HG02588 (cell line): ENCODE results near the gene CRYZL1.
A peak's percentile ranks its signal among the peaks of the same experiment; 100 is the strongest.

Experiments
- ATAC-seq: cut with Tn5 transposase; IDR thresholded peaks from one replicate; pipeline ENCODE4 v1.9.1; 2021; ENCODE audit warnings: mild to moderate bottlenecking, moderate library complexity; ENCODE audit not compliant: unreplicated experiment

CRYZL1 gene

GRCh38 chr21:33566514-33566913 lies 75.0 kb downstream of the CRYZL1 start:
- no peak for ATAC-seq

GRCh38 chr21:33562389-33562788 lies 79.2 kb downstream of the CRYZL1 start:
- no peak for ATAC-seq

GRCh38 chr21:33561373-33561772 lies 80.2 kb downstream of the CRYZL1 start:
- ATAC-seq, result no peak

GRCh38 chr21:33560965-33561364 lies 80.6 kb downstream of the CRYZL1 start:
- ATAC-seq, result no peak

- no peak for ATAC-seq
Observed at GRCh38 chr21:33559813-33560212, 81.7 kb downstream of the CRYZL1 start.

DNA sequence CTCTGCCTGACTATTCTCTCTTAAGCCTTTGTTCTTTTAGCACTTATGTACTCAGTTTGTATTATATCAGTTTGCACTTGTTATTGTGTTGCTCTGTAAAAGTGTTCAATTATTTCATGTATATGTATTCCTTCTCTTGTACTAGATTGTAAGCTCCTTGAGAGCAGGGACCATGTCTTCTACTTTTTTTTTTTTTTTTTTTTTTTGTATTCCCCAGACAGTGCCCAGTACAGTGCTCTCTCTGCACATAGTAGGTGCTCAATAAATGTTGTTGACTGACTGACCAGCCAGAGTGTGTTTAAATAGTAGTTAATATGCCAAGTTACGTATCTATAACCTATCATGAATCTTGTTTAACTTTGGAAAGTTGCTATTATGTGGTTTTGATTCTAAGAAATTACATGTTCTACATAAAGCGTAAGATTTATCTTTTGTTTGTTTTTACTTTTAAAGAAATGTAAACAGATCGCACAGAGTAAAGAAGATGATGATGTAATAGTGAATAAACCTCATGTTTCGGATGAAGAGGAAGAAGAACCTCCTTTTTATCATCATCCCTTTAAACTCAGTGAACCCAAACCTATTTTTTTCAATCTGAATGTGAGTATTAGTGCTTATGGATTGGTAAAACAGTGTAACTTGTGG lies 82.6 kb downstream of the CRYZL1 start:
- no peak for ATAC-seq

DNA sequence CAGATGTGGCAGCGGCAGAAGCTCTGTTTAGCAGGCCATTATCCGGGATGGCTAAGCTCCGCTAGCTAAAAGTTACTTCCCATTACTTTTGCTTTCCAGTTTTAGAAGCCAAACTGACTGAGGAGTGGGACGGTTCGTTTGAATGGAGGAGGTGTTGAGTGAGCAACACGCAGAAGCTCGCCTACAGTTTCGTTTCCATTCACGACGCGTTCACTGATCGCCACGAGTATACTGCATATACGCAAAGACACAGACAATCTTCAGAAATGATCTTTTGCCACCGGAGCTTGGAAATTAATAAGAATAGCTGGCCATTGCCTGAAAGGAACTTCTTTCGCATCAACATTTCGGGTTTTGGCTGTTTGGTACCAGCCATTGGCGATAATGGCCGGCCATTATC lies 84.1 kb downstream of the CRYZL1 start:
- no peak for ATAC-seq

- no peak for ATAC-seq
Observed at GRCh38 chr21:33554982-33555344, 86.6 kb downstream of the CRYZL1 start.

DNA sequence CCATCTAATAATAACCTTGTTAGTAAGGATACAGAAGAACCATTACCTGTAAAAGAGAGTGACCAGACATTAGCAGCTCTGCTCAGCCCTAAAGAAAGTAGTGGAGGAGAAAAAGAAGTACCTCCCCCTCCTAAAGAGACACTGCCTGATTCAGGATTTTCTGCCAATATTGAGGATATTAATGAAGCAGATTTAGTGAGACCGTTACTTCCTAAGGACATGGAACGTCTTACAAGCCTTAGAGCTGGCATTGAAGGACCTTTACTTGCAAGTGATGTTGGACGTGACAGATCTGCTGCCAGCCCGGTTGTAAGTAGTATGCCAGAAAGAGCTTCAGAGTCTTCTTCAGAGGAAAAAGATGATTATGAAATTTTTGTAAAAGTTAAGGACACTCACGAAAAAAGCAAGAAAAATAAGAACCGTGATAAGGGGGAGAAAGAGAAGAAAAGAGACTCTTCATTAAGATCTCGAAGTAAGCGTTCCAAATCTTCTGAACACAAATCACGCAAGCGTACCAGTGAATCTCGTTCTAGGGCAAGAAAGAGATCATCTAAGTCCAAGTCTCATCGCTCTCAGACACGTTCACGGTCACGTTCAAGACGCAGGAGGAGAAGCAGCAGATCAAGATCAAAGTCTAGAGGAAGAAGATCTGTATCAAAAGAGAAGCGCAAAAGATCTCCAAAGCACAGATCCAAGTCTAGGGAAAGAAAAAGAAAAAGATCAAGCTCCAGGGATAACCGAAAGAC lies 87.1 kb downstream of the CRYZL1 start:
- no peak for ATAC-seq

GRCh38 chr21:33552999-33553598 lies 88.4 kb downstream of the CRYZL1 start:
- no peak for ATAC-seq

DNA sequence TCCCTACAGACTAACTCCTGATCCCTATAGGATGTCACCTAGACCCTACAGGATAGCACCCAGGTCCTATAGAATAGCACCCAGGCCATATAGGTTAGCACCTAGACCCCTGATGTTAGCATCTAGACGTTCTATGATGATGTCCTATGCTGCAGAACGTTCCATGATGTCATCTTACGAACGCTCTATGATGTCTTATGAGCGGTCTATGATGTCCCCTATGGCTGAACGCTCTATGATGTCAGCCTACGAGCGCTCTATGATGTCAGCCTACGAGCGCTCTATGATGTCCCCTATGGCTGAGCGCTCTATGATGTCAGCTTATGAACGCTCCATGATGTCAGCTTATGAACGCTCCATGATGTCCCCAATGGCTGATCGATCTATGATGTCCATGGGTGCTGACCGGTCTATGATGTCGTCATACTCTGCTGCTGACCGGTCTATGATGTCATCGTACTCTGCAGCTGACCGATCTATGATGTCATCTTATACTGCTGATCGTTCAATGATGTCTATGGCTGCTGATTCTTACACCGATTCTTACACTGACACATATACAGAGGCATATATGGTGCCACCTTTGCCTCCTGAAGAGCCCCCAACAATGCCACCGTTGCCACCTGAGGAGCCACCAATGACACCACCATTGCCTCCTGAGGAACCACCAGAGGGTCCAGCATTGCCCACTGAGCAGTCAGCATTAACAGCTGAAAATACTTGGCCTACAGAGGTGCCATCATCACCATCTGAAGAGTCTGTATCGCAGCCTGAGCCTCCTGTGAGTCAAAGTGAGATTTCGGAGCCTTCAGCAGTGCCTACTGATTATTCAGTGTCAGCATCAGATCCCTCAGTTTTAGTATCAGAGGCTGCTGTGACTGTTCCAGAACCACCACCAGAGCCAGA lies 89.2 kb downstream of the CRYZL1 start:
- no peak for ATAC-seq

- no peak for ATAC-seq
Observed at GRCh38 chr21:33551664-33552063, 89.9 kb downstream of the CRYZL1 start.

- ATAC-seq, result no peak
Observed at GRCh38 chr21:33550772-33551660, 90.5 kb downstream of the CRYZL1 start.

- ATAC-seq, result no peak
Observed at GRCh38 chr21:33549848-33550771, 91.4 kb downstream of the CRYZL1 start.

GRCh38 chr21:33546086-33546485 lies 95.5 kb downstream of the CRYZL1 start:
- no peak for ATAC-seq

GRCh38 chr21:33544451-33545195 lies 96.9 kb downstream of the CRYZL1 start:
- no peak for ATAC-seq

GRCh38 chr21:33543505-33544129 lies 97.9 kb downstream of the CRYZL1 start:
- peak; percentile 8 for ATAC-seq
